ENCODE measurements around the gene CILP2.
A peak's percentile ranks its signal among the peaks of the same experiment; 100 is the strongest.

CILP2 gene, protein sequence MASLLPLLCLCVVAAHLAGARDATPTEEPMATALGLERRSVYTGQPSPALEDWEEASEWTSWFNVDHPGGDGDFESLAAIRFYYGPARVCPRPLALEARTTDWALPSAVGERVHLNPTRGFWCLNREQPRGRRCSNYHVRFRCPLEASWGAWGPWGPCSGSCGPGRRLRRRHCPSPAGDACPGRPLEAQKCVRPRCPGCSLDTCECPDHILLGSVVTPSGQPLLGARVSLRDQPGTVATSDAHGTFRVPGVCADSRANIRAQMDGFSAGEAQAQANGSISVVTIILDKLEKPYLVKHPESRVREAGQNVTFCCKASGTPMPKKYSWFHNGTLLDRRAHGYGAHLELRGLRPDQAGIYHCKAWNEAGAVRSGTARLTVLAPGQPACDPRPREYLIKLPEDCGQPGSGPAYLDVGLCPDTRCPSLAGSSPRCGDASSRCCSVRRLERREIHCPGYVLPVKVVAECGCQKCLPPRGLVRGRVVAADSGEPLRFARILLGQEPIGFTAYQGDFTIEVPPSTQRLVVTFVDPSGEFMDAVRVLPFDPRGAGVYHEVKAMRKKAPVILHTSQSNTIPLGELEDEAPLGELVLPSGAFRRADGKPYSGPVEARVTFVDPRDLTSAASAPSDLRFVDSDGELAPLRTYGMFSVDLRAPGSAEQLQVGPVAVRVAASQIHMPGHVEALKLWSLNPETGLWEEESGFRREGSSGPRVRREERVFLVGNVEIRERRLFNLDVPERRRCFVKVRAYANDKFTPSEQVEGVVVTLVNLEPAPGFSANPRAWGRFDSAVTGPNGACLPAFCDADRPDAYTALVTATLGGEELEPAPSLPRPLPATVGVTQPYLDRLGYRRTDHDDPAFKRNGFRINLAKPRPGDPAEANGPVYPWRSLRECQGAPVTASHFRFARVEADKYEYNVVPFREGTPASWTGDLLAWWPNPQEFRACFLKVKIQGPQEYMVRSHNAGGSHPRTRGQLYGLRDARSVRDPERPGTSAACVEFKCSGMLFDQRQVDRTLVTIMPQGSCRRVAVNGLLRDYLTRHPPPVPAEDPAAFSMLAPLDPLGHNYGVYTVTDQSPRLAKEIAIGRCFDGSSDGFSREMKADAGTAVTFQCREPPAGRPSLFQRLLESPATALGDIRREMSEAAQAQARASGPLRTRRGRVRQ

DNA sequence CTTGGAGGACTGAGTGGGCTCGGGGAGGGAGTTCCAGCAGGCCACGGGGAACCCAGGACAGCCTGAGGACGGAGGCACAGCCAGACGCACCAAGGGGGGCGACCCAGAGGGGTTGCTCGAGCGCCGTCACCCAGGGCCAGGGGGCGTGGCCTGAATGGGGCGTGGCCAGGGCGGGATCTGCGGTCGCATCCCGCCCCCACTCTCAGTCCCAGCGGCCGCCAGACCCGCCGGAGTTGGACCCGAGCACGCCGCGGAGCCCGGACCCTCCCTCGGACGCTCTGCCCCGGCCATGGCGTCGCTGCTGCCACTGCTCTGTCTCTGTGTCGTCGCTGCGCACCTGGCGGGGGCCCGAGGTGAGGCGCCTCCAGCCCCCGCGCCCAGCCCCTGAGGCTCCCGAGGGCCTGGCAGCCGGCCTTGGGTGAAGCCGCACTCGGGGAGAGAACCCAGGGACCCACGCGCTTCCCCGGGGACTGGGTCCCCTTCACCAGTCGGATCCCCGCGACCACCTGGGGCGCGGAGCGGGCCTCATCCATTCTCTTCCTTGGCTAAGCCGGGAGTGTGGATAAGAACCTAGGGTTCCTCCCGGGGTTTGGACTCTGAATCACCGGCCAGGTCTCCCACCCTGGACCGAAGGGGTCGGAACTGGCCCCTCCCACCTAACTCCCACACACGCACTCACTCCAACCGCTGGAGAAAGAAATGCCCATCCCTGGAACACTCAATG is at the start of gene CILP2:
CILP2 (plus strand) TSS at position 205 of the 724 bp plus-strand sequence; CDS start at position 290, 85 bp downstream.
- H3K4me3 ChIP-seq (ENCODE audit: low read depth, low read length) = no peak within 1 kb of the TSS
- TF ChIP-seq, protein P1, sequence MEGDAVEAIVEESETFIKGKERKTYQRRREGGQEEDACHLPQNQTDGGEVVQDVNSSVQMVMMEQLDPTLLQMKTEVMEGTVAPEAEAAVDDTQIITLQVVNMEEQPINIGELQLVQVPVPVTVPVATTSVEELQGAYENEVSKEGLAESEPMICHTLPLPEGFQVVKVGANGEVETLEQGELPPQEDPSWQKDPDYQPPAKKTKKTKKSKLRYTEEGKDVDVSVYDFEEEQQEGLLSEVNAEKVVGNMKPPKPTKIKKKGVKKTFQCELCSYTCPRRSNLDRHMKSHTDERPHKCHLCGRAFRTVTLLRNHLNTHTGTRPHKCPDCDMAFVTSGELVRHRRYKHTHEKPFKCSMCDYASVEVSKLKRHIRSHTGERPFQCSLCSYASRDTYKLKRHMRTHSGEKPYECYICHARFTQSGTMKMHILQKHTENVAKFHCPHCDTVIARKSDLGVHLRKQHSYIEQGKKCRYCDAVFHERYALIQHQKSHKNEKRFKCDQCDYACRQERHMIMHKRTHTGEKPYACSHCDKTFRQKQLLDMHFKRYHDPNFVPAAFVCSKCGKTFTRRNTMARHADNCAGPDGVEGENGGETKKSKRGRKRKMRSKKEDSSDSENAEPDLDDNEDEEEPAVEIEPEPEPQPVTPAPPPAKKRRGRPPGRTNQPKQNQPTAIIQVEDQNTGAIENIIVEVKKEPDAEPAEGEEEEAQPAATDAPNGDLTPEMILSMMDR (IDR thresholded peaks at IDR 0.05; ENCODE audit: low read depth, low read length) = no peak

DNA sequence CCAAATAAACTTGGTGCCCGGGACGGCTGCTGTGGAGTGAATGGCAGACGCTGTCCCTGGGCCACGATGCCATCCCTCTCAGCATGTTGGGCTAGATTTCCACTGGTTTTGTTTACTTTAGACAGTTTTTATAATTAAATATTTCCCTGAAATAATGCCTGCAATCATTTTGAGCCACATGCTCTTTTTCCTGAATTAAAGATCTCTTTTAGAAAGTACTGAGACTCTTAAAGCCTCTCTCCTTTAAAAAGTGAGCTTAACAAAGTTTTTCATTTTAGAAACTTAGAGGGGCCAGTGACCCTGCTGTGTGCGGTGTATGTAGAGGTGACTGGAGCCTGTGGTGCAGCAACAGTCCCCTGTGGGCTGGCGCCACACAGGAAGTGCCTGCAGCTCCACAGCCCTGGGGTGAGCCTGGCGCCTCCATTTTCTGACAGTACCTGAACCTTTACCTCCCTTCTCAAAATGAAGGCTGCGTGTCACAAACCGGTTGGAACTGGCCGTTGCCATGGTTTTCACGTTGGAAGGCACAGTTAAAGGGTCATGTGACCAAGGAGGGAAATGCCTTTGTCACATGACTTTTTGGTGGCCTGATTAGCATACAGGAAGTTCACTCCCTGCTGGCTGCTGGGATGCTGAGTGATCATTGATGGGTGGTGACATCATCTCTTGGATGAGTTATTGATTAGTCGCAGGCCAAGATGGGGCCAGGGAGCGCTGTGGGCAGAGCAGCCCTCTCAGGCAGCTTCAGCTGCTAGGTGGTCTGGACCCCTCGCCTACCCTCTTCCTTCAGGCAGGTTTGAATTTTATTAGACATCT is 49.0 kb upstream of the CILP2 start:
- TF ChIP-seq, protein P1 (IDR thresholded peaks at IDR 0.05; ENCODE audit: low read depth, low read length) = no peak
- H3K4me3 ChIP-seq (ENCODE audit: low read depth, low read length) = peak overlapping the region; percentile 21; the same call in 1 of the 2 replicates

DNA sequence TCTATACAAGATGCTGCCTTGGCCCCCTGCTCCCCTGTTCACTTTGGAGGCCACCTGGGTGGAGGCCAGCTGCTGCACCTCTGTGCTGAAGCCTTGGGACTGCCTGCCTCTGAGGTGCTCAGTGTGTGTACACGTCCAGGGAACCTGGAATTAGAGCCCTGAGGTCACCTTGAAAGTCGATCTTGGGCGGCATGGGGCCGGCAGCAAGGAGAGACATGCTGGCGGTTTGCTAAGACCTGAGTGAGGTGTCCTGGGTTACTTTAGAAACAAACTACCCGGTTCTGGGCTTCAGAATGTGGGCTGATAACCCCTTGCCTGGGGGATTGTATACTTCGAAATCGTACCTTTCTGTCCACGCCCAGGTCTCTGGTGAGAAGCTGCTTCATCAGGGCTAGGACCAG is 48.3 kb upstream of the CILP2 start:
- TF ChIP-seq, protein P1 (IDR thresholded peaks at IDR 0.05; ENCODE audit: low read depth, low read length) = no peak
- no peak overlapping the region for H3K4me3 ChIP-seq (ENCODE audit: low read depth, low read length)

DNA sequence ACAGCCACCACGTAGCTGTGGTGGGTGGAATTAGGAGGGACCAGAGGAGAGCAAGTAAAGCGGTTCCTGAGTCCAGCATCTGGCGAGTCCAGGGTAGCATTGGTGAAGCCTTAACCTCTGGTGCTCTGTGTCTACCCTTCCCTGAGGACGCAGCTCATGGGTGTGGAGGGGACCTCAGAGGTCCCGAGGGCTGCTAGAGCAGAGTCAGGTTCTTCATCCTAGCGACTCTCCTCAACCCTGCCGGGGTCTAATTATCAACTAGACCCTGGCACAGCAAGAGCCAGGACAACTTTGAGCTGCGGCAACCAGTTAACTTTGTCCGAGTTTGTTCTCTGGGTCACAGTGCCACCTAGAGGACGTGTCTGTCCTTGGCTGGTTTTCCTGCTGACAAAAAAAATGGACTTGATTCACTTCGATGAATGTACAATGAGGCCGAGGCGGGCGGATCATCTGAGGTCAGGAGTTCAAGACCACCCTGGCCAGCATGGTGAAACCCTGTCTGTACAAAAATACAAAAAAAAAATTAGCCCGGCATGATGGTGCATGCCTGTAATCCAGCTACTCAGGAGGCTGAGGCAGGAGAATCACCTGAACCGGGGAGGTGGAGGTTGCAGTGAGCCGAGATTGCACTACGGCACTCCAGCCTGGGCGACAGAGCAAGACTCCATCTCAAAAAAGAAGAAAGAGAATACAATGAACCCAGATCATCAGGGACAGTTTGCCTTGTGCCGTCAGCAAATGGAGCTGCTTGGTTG is 47.7 kb upstream of the CILP2 start:
- no peak overlapping the region for H3K4me3 ChIP-seq (ENCODE audit: low read depth, low read length)
- TF ChIP-seq, protein P1 (IDR thresholded peaks at IDR 0.05; ENCODE audit: low read depth, low read length) = peak; percentile 67

DNA sequence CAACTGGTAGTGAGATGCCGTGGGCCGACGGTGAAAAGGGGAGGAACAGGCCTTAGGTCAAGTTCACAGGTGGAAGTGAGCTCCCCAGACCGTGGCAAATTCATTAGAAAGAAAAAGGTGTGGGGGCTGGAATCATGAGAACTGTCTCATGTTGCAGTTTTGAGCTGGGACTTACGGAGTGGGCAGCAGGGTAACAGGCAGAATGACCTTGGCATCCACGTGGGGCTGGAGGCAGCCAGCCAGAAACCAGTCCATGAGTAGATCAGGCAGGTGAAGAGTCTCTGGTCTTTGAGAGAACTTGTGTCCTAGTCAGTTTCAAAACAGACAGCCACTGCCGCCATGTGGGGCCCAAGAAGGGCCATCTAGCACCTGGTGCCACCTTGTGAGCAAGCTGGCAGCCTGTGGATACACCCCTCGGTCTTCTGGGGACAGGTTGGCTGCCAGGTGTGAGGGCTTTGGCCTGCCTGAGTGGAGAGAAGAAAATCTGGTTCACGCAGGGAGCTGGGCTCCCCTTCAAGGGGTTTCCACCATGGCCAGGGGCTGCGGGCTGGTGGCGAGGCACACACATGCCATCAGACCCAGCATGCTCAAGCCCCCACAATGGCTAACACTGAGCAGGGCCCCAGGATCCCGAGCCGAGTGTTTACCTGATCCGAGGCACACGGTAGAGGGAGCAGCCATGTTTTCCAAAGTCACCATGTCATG is 46.6 kb upstream of the CILP2 start:
- TF ChIP-seq, protein P1 (IDR thresholded peaks at IDR 0.05; ENCODE audit: low read depth, low read length) = no peak

More for the DNA sequence above, 46.6 kb upstream of the CILP2 start:
- H3K4me3 ChIP-seq (ENCODE audit: low read depth, low read length) = no peak overlapping the region
